Vagina (tissue), 2 donors: ENCODE data around the gene MAML3.

ENCODE experiments used
- POLR2A ChIP-seq, 2 donors: fragments of 450-650 bp; IDR thresholded peaks; one replicate each; pipeline ENCODE4 v1.6.1; 2017; ENCODE audit warnings: antibody characterized with exemption in 2 of 2, mild to moderate bottlenecking in 2 of 2, moderate library complexity in 2 of 2
- POLR2AphosphoS5 ChIP-seq, 2 donors: sonication (generic); formaldehyde crosslinking; IDR thresholded peaks; one replicate each; pipeline ENCODE4 v1.9.0; 2017; ENCODE audit warnings: antibody characterized with exemption in 2 of 2, mild to moderate bottlenecking in 2 of 2, low read depth in 1 of 2; ENCODE audit not compliant: insufficient read depth in 1 of 2
- TF ChIP-seq, protein P1 (sequence below), 3 experiments: fragments of 450-650 bp in 2 of 3; fragments of 200-600 bp in 1 of 3; sonication (generic) in 1 of 3; IDR thresholded peaks; one replicate each; pipeline ENCODE4 v1.5.1; 2017 to 2019; ENCODE audit warnings: antibody characterized with exemption in 3 of 3, mild to moderate bottlenecking in 2 of 3, moderate library complexity in 2 of 3

DNA sequence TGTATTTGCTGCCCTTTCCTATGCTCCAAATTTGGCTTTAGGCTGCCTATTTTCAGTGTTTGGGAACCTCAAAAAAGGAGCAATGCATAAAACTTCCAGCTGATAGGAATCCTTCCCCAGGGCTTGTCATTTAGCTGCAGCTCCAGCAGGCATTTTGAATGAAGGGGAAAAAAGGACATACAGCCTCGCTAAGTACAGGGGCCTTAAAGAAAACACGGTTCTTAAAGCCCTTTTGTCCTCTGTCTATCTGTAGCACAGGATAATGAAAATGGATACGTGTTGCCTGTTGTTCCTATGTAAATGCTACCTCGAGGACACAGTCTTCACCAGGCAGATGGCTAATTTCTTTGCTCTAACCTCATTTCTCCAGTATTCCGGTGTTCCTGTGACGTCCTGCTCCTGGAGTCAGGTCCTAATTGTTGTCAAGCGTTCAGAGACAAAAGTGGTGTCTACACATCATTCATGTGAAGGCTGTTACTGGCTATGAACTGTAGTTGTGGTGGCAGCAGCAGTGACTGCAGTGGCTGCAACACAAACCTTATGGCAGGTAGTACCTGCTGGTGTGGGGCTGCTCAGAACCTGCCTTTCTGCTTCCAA lies 371.0 kb downstream of the MAML3 start:
- TF ChIP-seq, protein P1, sequence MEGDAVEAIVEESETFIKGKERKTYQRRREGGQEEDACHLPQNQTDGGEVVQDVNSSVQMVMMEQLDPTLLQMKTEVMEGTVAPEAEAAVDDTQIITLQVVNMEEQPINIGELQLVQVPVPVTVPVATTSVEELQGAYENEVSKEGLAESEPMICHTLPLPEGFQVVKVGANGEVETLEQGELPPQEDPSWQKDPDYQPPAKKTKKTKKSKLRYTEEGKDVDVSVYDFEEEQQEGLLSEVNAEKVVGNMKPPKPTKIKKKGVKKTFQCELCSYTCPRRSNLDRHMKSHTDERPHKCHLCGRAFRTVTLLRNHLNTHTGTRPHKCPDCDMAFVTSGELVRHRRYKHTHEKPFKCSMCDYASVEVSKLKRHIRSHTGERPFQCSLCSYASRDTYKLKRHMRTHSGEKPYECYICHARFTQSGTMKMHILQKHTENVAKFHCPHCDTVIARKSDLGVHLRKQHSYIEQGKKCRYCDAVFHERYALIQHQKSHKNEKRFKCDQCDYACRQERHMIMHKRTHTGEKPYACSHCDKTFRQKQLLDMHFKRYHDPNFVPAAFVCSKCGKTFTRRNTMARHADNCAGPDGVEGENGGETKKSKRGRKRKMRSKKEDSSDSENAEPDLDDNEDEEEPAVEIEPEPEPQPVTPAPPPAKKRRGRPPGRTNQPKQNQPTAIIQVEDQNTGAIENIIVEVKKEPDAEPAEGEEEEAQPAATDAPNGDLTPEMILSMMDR (IDR thresholded peaks at IDR 0.05): no peak
- no peak for TF ChIP-seq POLR2A (IDR thresholded peaks at IDR 0.05)
- no peak for TF ChIP-seq POLR2AphosphoS5 (IDR thresholded peaks at IDR 0.05; ENCODE audit: insufficient read depth in 1 of 2, low read depth in 1 of 2)
